NCI-H2196 treated with DMSO at 0.1 percent for 48 hours (cell line): Measurements from ENCODE around the gene CYP2A7.
"Not testable (repeated sequence)": the region's sequence is repeated elsewhere in the genome, so short reads cannot be mapped to it uniquely, and the experiment has no call there.

Source experiments
- DNase-seq: peaks from one replicate; lab custom pipeline; 2025; ENCODE audit not compliant: unreplicated experiment; lab: John Stamatoyannopoulos, UW

CYP2A7 gene

GRCh38 chr19:40843653-40844052, 38.4 kb downstream of the CYP2A7 start:
- not testable (repeated sequence) for DNase-seq

GRCh38 chr19:40842997-40843652, 38.9 kb downstream of the CYP2A7 start:
- not testable (repeated sequence) for DNase-seq

GRCh38 chr19:40842012-40842411, 40.0 kb downstream of the CYP2A7 start:
- DNase-seq = not testable (repeated sequence)

- DNase-seq = not testable (repeated sequence)
Measured at GRCh38 chr19:40838477-40838876, 43.6 kb downstream of the CYP2A7 start.

- DNase-seq = no peak
Measured at GRCh38 chr19:40836754-40837429, 45.1 kb downstream of the CYP2A7 start.

GRCh38 chr19:40833728-40834533, 48.1 kb downstream of the CYP2A7 start:
- not testable (repeated sequence) for DNase-seq

- not testable (repeated sequence) for DNase-seq
Measured at GRCh38 chr19:40832431-40832790, 49.6 kb downstream of the CYP2A7 start.

- DNase-seq = peak; percentile 81
Measured at GRCh38 chr19:40831502-40832430, 50.3 kb downstream of the CYP2A7 start.

- DNase-seq = not testable (repeated sequence)
Measured at GRCh38 chr19:40830741-40831140, 51.3 kb downstream of the CYP2A7 start.

GRCh38 chr19:40829205-40829604, 52.8 kb downstream of the CYP2A7 start:
- DNase-seq = no peak

GRCh38 chr19:40827386-40828247, 54.4 kb downstream of the CYP2A7 start:
- DNase-seq = no peak

- DNase-seq = not testable (repeated sequence)
Measured at GRCh38 chr19:40826699-40827385, 55.2 kb downstream of the CYP2A7 start.

GRCh38 chr19:40826312-40826698, 55.7 kb downstream of the CYP2A7 start:
- DNase-seq = not testable (repeated sequence)

- DNase-seq = not testable (repeated sequence)
Measured at GRCh38 chr19:40825460-40826095, 56.5 kb downstream of the CYP2A7 start.
